GM23338 (cell line): Measurements from ENCODE around the gene MTHFSD. TPM values are rescaled to one million over a fixed set of nuclear protein-coding genes. Genes with fewer than 3 reads are reported as not detected.

ENCODE experiments used
- ATAC-seq: fragments of 200-7000 bp; cut with Tn5 transposase; 3 replicates; pipeline ENCODE4 v1.9.1; 2020
- DNase-seq: peaks from one replicate; pipeline ENCODE4 v3.0.0-alpha.2; 2015; ENCODE audit warnings: low spot score
- H2AFZ ChIP-seq: fragments of 200-600 bp; sonication (generic); 2 replicates; pipeline ENCODE4 v1.8.0; 2016; ENCODE audit warnings: antibody characterized with exemption, mild to moderate bottlenecking, moderate library complexity
- H3F3A ChIP-seq: fragments of 200-600 bp; sonication (generic); replicated peaks from 2 replicates; pipeline ENCODE4 v1.8.0; 2017; ENCODE audit warnings: antibody characterized with exemption, mixed run types, low read depth
- H3K27ac ChIP-seq: fragments of 200-600 bp; sonication (generic); 2 replicates; pipeline ENCODE4 v1.6.1; 2016; ENCODE audit warnings: low read depth
- H3K27me3 ChIP-seq: fragments of 200-600 bp; sonication (generic); 2 replicates; pipeline ENCODE4 v1.8.0; 2016; ENCODE audit warnings: mild to moderate bottlenecking, mixed run types, moderate library complexity; ENCODE audit not compliant: insufficient read depth
- H3K36me3 ChIP-seq: fragments of 200-600 bp; sonication (generic); 2 replicates; pipeline ENCODE4 v1.8.0; 2016; ENCODE audit warnings: mild to moderate bottlenecking; ENCODE audit not compliant: insufficient read depth
- H3K4me1 ChIP-seq: fragments of 200-600 bp; sonication (generic); 2 replicates; pipeline ENCODE4 v1.8.0; 2016; ENCODE audit warnings: mild to moderate bottlenecking, moderate library complexity; ENCODE audit not compliant: insufficient read depth
- H3K4me2 ChIP-seq: fragments of 200-600 bp; sonication (generic); 2 replicates; pipeline ENCODE4 v1.7.1; 2017; ENCODE audit warnings: mixed run types
- H3K4me3 ChIP-seq: fragments of 200-600 bp; sonication (generic); 2 replicates; pipeline ENCODE4 v1.6.1; 2016; ENCODE audit warnings: mixed run types
- H3K79me2 ChIP-seq: fragments of 200-600 bp; sonication (generic); replicated peaks from 2 replicates; pipeline ENCODE4 v1.8.0; 2017; ENCODE audit warnings: mild to moderate bottlenecking; ENCODE audit not compliant: insufficient read depth
- H3K9me2 ChIP-seq: fragments of 200-600 bp; sonication (generic); 2 replicates; pipeline ENCODE4 v1.8.0; 2017; ENCODE audit not compliant: insufficient read depth
- H4K20me1 ChIP-seq: fragments of 200-600 bp; sonication (generic); replicated peaks from 2 replicates; pipeline ENCODE4 v1.8.0; 2017; ENCODE audit warnings: mild to moderate bottlenecking; ENCODE audit not compliant: insufficient read depth
- H3K27ac Mint-ChIP-seq: 2 replicates; pipeline ENCODE4 v1.8.0; 2020; ENCODE audit warnings: inconsistent platforms, mild to moderate bottlenecking, moderate library complexity, mixed read lengths
- H3K27me3 Mint-ChIP-seq: 3 replicates; pipeline ENCODE4 v1.8.0; 2022; ENCODE audit warnings: low read depth, mild to moderate bottlenecking, moderate library complexity, mixed read lengths, inconsistent platforms; ENCODE audit not compliant: insufficient read depth, poor library complexity
- H3K36me3 Mint-ChIP-seq: 3 replicates; pipeline ENCODE4 v1.8.0; 2021; ENCODE audit warnings: low read depth, mild to moderate bottlenecking, inconsistent platforms, moderate library complexity, mixed read lengths
- H3K4me1 Mint-ChIP-seq: 3 replicates; pipeline ENCODE4 v1.8.0; 2020; ENCODE audit warnings: mild to moderate bottlenecking, inconsistent platforms, mixed read lengths
- H3K4me3 Mint-ChIP-seq: 3 replicates; pipeline ENCODE4 v1.8.0; 2021; ENCODE audit warnings: moderate library complexity, mild to moderate bottlenecking, inconsistent platforms, mixed read lengths
- H3K9me3 Mint-ChIP-seq: 3 replicates; pipeline ENCODE4 v1.8.0; 2020; ENCODE audit warnings: moderate library complexity, mild to moderate bottlenecking, inconsistent platforms, mixed read lengths
- CREB1 ChIP-seq: fragments of 250-450 bp; sonication (Bioruptor Pico); IDR thresholded peaks from 2 replicates; pipeline ENCODE4 v1.5.0; 2020; ENCODE audit warnings: low read depth, mild to moderate bottlenecking, moderate library complexity
- CTCF ChIP-seq, 2 experiments: fragments of 200-600 bp in 1 of 2; sonication (generic) in 1 of 2; conservative IDR thresholded peaks; 2 replicates each; pipeline versions ENCODE4 v1.5.1 to v1.6.1; 2016 to 2017; ENCODE audit warnings: antibody characterized with exemption in 2 of 2, low read depth in 2 of 2, mild to moderate bottlenecking in 2 of 2, moderate library complexity in 1 of 2
- ETS1 ChIP-seq: IDR thresholded peaks from 2 replicates; pipeline ENCODE4 v1.6.1; 2016; ENCODE audit warnings: antibody characterized with exemption
- EZH2 ChIP-seq: fragments of 200-600 bp; sonication (generic); IDR thresholded peaks from one replicate; pipeline ENCODE4 v1.8.0; 2017; ENCODE audit warnings: antibody characterized with exemption, mild to moderate bottlenecking, low read depth; ENCODE audit not compliant: unreplicated experiment
- EZH2phosphoT487 ChIP-seq: fragments of 200-600 bp; sonication (generic); IDR thresholded peaks from one replicate; pipeline ENCODE4 v1.8.1; 2018; ENCODE audit warnings: antibody characterized with exemption; ENCODE audit not compliant: unreplicated experiment
- JUNB ChIP-seq: IDR thresholded peaks from one replicate; pipeline ENCODE4 v1.6.1; 2016; ENCODE audit warnings: antibody characterized with exemption; ENCODE audit not compliant: unreplicated experiment
- NANOG ChIP-seq: IDR thresholded peaks from 2 replicates; pipeline ENCODE4 v1.6.1; 2016; ENCODE audit warnings: antibody characterized with exemption, borderline replicate concordance
- POLR2AphosphoS5 ChIP-seq: IDR thresholded peaks from 2 replicates; pipeline ENCODE4 v1.6.1; 2016; ENCODE audit warnings: antibody characterized with exemption, low read depth
- REST ChIP-seq: IDR thresholded peaks from one replicate; pipeline ENCODE4 v1.6.1; 2018; ENCODE audit warnings: antibody characterized with exemption; ENCODE audit not compliant: unreplicated experiment
- STAT1 ChIP-seq: IDR thresholded peaks from one replicate; pipeline ENCODE4 v1.6.1; 2016; ENCODE audit warnings: antibody characterized with exemption; ENCODE audit not compliant: unreplicated experiment
- ZNF114 ChIP-seq: fragments of 250-450 bp; sonication (Bioruptor Pico); IDR thresholded peaks from 2 replicates; pipeline ENCODE4 v1.5.0; 2020; ENCODE audit warnings: mild to moderate bottlenecking, moderate library complexity
- ZNF331 ChIP-seq: fragments of 250-450 bp; sonication (Bioruptor Pico); IDR thresholded peaks from 2 replicates; pipeline ENCODE4 v1.5.0; 2020; ENCODE audit warnings: low read depth, mild to moderate bottlenecking, moderate library complexity
- ZNF462 ChIP-seq: fragments of 250-450 bp; sonication (Bioruptor Pico); IDR thresholded peaks from 2 replicates; pipeline ENCODE4 v1.5.0; 2020; ENCODE audit warnings: mild to moderate bottlenecking, moderate library complexity
- polyA plus RNA-seq: library from polyadenylated mRNA; unstranded; fragments of >200 nt; fragmentation: Nextera tagmentation; extraction: Ambion mirVana; gene quantifications from 2 replicates; pipeline ENCODE4 v1.2.1, GENCODE V29; 2016
- total RNA-seq: library from RNA; depleted of rRNA; stranded (reverse); fragments of >200 nt; shearing (Covaris generic); gene quantifications from 2 replicates; pipeline ENCODE4 v1.2.3, GENCODE V29; 2014

The MTHFSD gene
- total and polyA plus RNA-seq, 2 experiments from 2014 or later, result 7.2 to 8.1 TPM

GRCh38 chr16:86516623-86517003 lies 38.4 kb downstream of the MTHFSD start:
- H3K4me1 Mint-ChIP-seq, result peaks cover 22% of the 10 kb centered on the region
- Histone ChIP-seq H2AFZ (peak overlapping the region; percentile 76; the same call in 1 of the 2 replicates), H3K27ac (no peak overlapping the region), H3K4me3 (peak overlapping the region; percentile 50), H3K27me3 (peaks cover 82% of the 10 kb centered on the region), H3K79me2 (no peaks in the 10 kb centered on the region), H3K9me2 (no peaks in the 10 kb centered on the region), H4K20me1 (peaks cover 11% of the 10 kb centered on the region), H3K4me2 (peak overlapping the region; percentile 78), H3F3A (0 out of 2 replicates have a peak, but pooled peaks cover 6% of the 10 kb centered on the region), H3K4me1 (peaks cover 22% of the 10 kb centered on the region), H3K36me3 (no peaks in the 10 kb centered on the region)
- H3K4me3 Mint-ChIP-seq, result peak overlapping the region; percentile 55
- H3K9me3 Mint-ChIP-seq, result no peaks in the 10 kb centered on the region; the same call in 1 of the 3 replicates
- DNase-seq (no peak), ATAC-seq (peak; percentile 12)
- no peaks in the 10 kb centered on the region for H3K36me3 Mint-ChIP-seq
- H3K27ac Mint-ChIP-seq, result no peak overlapping the region
- TF ChIP-seq ZNF114 (CRISPR knock-in tag) (no peak), NANOG (no peak), JUNB (no peak), POLR2AphosphoS5 (no peak), EZH2phosphoT487 (no peak), CTCF (conservative IDR thresholded peaks at IDR 0.05; ENCODE audit: low read depth in 2 of 2) (no peak), REST (no peak), ETS1 (no peak), ZNF331 (CRISPR knock-in tag) (no peak), CREB1 (no peak), STAT1 (no peak), EZH2 (no peak), ZNF462 (CRISPR knock-in tag) (no peak)
- peaks cover 83% of the 10 kb centered on the region for H3K27me3 Mint-ChIP-seq
